Neural cell (in vitro differentiated cells): ENCODE results near the gene SLC20A1.

Experiments
- RAD21 ChIP-seq: fragments of 450-650 bp; conservative IDR thresholded peaks from 2 replicates; pipeline ENCODE4 v1.6.1; 2014; ENCODE audit warnings: antibody characterized with exemption, mild to moderate bottlenecking, moderate library complexity
- TF ChIP-seq, protein P1 (sequence below): IDR thresholded peaks from 2 replicates; pipeline ENCODE4 v1.6.1; 2012; ENCODE audit warnings: borderline replicate concordance

DNA sequence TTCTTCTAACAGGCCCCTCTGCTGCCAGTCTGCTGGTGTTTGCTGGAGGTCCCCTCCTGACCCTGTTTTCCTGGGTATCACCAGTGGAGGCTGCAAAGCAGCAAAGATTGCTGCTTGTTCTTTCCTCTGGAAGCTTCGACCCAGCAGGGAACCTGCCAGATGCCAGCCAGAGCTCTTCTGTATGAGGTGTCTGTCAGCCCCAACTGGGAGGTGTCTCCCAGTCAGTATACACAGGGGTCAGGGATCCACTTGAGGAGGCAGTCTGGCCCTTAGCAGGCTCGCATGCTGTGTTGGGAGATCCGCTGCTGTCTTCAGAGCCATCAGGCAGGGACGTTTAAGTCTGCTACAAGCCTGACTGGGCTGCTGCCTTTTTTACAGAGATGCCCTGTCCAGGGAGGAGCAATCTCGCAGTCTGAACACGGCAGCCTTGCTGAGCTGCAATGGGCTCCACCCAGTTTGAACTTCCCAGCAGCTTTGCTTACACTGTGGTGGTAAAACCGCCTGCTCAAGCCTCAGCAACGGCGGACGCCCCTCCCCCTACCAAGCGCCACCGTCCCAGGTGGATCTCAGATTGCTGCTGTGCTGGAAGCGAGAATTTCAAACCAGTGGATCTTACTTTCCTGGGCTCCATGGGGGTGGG is 31.4 kb upstream of the SLC20A1 start:
- no peak for TF ChIP-seq RAD21
- TF ChIP-seq, protein P1, sequence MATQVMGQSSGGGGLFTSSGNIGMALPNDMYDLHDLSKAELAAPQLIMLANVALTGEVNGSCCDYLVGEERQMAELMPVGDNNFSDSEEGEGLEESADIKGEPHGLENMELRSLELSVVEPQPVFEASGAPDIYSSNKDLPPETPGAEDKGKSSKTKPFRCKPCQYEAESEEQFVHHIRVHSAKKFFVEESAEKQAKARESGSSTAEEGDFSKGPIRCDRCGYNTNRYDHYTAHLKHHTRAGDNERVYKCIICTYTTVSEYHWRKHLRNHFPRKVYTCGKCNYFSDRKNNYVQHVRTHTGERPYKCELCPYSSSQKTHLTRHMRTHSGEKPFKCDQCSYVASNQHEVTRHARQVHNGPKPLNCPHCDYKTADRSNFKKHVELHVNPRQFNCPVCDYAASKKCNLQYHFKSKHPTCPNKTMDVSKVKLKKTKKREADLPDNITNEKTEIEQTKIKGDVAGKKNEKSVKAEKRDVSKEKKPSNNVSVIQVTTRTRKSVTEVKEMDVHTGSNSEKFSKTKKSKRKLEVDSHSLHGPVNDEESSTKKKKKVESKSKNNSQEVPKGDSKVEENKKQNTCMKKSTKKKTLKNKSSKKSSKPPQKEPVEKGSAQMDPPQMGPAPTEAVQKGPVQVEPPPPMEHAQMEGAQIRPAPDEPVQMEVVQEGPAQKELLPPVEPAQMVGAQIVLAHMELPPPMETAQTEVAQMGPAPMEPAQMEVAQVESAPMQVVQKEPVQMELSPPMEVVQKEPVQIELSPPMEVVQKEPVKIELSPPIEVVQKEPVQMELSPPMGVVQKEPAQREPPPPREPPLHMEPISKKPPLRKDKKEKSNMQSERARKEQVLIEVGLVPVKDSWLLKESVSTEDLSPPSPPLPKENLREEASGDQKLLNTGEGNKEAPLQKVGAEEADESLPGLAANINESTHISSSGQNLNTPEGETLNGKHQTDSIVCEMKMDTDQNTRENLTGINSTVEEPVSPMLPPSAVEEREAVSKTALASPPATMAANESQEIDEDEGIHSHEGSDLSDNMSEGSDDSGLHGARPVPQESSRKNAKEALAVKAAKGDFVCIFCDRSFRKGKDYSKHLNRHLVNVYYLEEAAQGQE = no peak
